ENCODE results near the gene ZNF888. TPM values are rescaled to one million over a fixed set of nuclear protein-coding genes. Genes with fewer than 3 reads are reported as not detected.
"Not testable (repeated sequence)": the region's sequence is repeated elsewhere in the genome, so short reads cannot be mapped to it uniquely, and the experiment has no call there.

Gene ZNF888
- total RNA-seq, 1 donor from 2014 or later: 80.5 TPM

DNA sequence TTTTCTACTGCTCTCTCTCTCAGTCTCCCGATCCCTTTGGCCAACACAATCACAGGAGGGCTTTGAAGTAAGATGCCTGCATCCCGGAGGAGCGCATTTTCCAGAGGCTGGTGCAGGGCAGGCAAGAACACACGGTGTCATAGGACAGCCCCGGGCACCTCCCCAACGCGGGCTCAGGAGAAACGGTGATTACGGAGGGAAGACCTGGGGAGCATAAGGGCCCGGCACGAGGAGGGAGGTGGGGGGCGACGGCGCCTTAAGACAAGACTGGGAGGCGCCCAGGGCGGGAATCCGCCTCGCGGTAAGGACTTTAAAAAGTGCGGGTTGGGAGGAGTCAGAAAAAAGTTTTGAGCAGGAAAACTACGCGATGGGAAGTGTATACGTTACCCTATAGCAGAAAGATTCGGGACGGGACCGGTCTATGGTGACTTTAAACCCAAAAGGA lies 18.7 kb upstream of the ZNF888 start:
- no peak for DNase-seq (ENCODE audit: low read depth)

DNA sequence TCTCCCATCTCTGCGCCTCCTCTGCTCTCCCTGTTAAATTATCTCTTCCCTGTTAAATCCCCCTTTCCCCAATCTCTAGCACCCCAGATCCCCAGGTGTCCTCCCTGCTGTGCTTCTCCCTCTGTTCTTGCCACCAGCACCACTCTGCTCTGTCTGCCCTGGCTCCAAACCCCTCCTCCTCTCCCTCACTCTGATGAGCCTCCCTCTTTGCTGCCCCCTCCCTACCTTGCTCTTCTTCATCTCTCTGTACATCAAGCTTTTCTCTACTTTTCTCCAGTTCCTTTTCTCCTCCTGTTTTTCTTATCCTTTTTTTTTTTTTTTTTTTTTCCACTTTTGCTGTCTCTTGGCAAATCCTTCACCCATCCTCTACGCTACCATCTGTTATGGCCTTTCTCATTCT lies 18.3 kb upstream of the ZNF888 start:
- DNase-seq (ENCODE audit: low read depth): not testable (repeated sequence)

- not testable (repeated sequence) for DNase-seq (ENCODE audit: low read depth)
These were observed 17.7 kb upstream of the ZNF888 start for GRCh38 chr19:52940905-52941304.

DNA sequence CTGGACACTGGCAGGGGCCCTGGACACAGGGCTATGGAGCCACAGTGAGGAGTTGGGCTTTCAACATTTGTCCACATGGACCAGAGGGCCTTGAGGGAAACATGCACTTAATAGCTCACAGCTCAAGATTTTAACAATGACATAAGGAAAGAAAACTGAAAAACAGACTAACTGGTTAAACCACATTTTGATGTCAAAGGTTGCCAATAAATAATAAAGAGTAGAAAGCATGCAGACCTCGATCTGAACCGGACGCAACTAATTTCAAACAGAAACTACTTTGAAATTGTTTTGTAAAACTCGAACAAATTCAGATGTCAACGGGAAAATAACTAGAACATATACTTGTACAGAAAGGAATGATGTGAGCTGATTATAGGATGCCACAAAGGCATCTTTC lies 15.5 kb upstream of the ZNF888 start:
- DNase-seq (ENCODE audit: low read depth): no peak

GRCh38 chr19:52936954-52937325 lies 13.7 kb upstream of the ZNF888 start:
- no peak for DNase-seq (ENCODE audit: low read depth)

GRCh38 chr19:52936151-52936953 lies 13.1 kb upstream of the ZNF888 start:
- peak; percentile 76 for DNase-seq (ENCODE audit: low read depth)

- DNase-seq (ENCODE audit: low read depth): peak; percentile 63
These were observed 12.2 kb upstream of the ZNF888 start for GRCh38 chr19:52935434-52935833.

DNA sequence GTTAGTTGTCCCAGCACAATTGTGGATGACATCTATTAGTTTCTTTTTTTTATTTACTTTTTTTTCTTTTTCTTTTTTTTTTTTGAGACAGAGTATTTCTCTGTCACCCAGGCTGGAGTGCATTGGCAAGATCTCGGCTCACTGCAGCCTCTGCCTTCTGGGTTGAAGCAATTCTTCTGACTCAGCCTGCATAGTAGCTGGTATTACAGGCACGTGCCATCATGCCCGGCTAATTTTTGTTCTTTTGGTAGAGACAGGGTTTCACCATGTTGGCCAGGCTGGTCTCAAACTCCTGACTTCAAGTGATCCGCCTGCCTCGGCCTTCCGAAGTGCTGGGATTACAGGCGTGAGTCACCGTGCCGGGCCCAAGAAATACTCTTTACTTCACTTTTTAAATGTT lies 1.4 kb upstream of the ZNF888 start:
- not testable (repeated sequence) for DNase-seq (ENCODE audit: low read depth)

- DNase-seq (ENCODE audit: low read depth): no peak
These were observed 758 bp upstream of the ZNF888 start for GRCh38 chr19:52923778-52924593.

DNA sequence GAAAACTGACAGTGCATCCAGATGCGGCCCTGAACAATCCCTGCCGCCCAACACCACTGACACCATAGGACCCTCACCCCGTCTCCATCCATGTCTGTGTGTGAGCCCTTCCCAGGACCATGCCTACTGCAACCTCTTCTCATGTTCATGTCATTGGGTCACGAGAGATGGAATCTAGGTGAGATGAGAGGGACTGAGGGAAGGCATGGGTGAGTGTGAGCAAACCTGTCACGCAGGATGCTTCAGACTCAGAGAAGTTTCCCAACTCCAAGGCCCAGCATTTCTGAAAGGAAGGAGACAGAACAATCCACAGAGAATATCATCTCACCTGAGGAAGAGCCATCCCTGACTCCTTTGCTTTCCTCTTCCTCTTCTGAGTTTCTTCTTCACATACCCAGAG lies 5.7 kb downstream of the ZNF888 start:
- no peak for DNase-seq (ENCODE audit: low read depth)

DNA sequence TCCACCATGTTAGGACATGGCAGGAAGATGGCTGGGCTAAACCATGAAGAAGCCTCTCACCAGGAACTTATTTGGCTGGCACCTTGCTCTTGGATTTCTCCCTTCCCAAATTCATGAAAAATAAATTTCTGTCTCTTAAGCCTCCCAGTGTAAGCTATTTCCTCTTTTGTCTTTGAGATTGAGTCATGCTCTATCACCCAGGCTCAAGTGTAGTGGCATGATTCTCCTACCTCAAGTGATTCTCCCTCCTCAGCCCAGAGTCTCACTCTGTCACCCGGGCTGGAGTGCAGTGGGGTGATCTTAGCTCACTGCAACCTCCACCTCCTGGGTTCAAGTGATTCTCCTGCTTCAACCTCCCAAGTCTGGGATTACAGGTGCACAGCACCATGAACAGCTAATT lies 12.6 kb downstream of the ZNF888 start:
- DNase-seq (ENCODE audit: low read depth): no peak

GRCh38 chr19:52904052-52904780 lies 19.0 kb downstream of the ZNF888 start:
- DNase-seq (ENCODE audit: low read depth): not testable (repeated sequence)

GRCh38 chr19:52901842-52902241 lies 21.4 kb downstream of the ZNF888 start:
- DNase-seq (ENCODE audit: low read depth): no peak

DNA sequence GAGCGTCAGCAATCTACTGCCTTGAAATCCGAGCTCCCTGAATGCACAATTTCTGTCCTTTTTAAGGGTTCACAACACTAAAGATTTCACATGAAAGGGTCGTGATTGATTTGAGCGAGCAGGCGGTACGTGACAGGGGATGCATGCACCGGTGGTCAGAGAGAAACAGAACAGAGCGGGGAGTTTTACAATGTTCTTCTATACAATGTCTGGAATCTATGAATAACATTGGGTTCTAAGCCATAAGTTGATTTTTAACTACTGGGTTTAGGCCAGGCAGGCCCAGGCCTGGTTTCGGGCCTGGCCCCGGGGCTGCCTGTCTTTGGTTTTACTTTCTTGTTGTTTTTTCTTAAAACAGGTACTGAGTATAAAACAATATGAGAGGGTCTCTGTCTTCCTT lies 24.6 kb downstream of the ZNF888 start:
- DNase-seq (ENCODE audit: low read depth): not testable (repeated sequence)

- no peak for DNase-seq (ENCODE audit: low read depth)
These were observed 25.1 kb downstream of the ZNF888 start for GRCh38 chr19:52898101-52898500.

DNA sequence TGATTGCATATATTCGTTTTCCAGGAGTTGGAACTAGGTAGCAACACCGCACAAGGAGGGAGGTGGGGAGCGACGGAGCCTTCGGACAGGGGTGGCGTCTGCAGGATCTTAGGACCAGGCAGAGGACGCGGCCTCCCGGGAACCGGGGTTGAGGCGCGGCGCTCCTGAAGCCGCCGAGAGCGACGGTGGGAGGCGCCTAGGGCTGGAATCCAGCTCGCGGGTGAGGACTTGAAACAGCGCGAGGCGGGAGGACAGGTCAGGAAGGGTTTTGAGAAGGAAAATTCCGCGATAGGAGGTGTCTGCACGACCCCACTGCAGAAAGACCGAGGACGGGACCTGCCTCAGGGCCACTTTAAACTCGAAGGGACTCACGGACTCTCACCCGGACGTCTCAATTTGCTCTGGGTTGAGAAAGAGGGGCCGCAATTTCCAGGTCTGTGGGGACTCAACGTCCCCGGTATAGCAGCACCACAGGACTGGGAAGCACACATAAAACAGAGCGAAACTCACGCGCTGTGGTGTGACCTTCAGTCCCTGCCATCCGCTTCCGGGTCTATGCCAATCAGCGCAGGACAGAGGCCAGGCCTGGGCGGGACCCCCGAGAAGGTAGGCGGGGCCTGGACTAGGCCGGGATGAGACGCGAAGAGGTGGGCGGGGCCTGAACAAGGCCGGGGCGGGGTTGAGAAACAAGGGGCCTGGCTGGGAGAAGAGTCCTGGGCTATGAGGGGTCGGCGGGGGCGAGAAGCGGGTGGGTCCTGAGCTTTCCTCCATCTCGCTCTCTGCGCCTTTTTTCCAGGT lies 25.9 kb downstream of the ZNF888 start, which contains the start of gene ZNF320:
TSS of gene ZNF320 (minus strand) at position 498 of the 798 bp plus-strand sequence. CDS start 7,380 bp downstream, outside the sequence.
- peak; percentile 80 for DNase-seq (ENCODE audit: low read depth)

DNA sequence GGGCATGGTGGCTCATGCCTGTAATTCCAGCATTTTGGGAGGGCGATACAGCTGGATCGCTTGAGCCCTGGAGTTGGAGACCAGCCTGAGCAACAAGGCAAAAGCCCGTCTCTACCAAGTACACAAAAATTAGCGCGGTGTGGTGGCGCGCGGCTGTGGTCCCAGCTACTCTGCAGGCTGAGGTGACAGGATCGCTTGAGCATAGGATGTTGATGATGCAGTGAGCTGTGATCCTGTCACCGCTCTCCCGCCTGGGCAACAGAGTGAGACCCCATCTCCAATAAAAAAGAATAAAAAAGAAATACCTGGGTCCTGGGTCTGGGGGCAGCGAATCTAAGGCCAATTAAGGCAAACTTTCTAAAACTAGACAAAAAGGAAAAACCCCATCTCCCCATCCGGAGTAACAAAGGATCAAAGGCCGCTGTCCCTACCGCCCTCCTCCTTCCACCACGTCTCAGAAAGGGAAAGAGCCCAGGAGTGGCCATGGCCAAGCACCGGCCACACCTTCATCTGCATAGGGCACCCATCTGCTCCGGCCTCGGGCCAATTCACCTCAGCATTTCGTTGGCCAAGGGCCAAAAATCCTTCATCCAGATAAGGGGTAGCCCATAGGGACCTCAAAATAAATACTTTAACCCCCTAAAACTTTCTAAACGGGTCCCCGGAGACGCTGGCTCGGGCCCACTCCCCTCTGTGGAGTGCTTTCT lies 26.6 kb downstream of the ZNF888 start:
- DNase-seq (ENCODE audit: low read depth): peak; percentile 2

- no peak for DNase-seq (ENCODE audit: low read depth)
These were observed 31.9 kb downstream of the ZNF888 start for GRCh38 chr19:52891336-52891735.

GRCh38 chr19:52889931-52890330 lies 33.3 kb downstream of the ZNF888 start:
- no peak for DNase-seq (ENCODE audit: low read depth)

- no peak for DNase-seq (ENCODE audit: low read depth)
These were observed 34.2 kb downstream of the ZNF888 start for GRCh38 chr19:52889076-52889475.

Data from renal cortical epithelial cell (primary cell).